ENCODE results near the gene NXPE4.
"Not testable (repeated sequence)": the region's sequence is repeated elsewhere in the genome, so short reads cannot be mapped to it uniquely, and the experiment has no call there.

DNA sequence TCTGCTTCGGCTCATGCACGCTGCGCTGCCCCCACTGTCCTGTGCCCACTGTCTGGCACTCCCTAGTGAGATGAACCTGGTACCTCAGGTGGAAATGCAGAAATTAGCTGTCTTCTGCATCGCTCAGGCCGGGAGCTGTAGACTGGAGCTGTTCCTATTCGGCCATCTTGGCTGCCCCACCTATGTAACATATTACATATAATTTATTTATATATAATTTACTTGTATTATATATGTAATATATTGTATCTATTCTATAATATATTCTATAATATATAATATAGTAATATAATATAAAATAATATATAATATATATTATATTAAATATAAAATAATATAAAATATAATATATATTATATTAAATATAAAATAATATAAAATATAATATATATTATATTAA is 43.9 kb upstream of the NXPE4 start:
- TF ChIP-seq, protein P1, sequence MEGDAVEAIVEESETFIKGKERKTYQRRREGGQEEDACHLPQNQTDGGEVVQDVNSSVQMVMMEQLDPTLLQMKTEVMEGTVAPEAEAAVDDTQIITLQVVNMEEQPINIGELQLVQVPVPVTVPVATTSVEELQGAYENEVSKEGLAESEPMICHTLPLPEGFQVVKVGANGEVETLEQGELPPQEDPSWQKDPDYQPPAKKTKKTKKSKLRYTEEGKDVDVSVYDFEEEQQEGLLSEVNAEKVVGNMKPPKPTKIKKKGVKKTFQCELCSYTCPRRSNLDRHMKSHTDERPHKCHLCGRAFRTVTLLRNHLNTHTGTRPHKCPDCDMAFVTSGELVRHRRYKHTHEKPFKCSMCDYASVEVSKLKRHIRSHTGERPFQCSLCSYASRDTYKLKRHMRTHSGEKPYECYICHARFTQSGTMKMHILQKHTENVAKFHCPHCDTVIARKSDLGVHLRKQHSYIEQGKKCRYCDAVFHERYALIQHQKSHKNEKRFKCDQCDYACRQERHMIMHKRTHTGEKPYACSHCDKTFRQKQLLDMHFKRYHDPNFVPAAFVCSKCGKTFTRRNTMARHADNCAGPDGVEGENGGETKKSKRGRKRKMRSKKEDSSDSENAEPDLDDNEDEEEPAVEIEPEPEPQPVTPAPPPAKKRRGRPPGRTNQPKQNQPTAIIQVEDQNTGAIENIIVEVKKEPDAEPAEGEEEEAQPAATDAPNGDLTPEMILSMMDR (IDR thresholded peaks at IDR 0.05), result not testable (repeated sequence)
- TF ChIP-seq POLR2A, POLR2AphosphoS5, EP300 (IDR thresholded peaks at IDR 0.05): not testable (repeated sequence)

All from suprapubic skin (tissue), 4 donors.